ENCODE measurements around the gene L3MBTL2.
"Not testable (repeated sequence)": the region's sequence is repeated elsewhere in the genome, so short reads cannot be mapped to it uniquely, and the experiment has no call there.

Gene L3MBTL2

DNA sequence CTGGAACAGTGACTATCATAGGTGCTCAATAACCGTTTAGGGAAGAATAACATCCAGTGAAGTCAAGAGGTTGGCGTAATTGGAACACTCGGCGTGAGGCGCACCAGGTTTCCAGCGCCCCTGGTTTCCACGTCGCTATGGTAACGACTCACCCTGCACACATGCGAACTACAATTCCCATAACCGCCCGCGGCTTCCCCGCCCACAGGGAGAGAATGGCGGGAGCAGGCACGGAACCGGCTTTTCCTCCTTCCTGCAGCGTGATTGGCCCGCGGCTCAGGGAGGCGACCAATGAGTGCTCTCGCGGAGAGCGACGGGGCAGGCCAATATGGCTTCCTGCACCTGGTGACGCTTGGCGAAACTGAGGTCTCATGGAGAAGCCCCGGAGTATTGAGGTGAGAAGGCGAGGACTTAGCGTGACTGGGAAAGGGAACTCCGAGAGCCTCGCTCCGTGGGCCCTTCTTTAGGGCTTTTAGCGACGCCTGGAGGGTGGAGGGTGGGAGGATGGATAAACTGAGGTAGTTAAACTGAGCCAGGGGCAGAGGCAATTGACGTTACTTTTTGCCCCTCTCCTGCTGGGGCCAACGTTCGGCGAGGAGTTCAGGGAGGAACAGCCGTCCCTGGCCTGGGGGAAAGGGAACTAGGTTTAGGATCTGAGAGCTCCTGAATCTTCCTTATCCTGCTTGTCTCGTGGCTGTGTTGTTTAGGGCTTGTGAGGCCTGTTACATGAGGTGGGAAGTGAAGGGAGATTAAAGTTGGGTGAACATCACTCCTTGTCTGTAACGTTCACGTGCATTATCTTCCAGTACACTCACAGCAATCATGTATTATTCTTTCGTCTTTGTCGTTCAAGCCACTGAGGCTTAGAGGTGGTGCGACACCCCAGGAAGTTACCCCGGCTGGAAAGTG is at the start of gene L3MBTL2:
Gene L3MBTL2 (plus strand): TSS at position 321 of the 909 bp plus-strand sequence. CDS start 51 bp downstream, at position 372.
- DNase-seq = peak; percentile 87

DNA sequence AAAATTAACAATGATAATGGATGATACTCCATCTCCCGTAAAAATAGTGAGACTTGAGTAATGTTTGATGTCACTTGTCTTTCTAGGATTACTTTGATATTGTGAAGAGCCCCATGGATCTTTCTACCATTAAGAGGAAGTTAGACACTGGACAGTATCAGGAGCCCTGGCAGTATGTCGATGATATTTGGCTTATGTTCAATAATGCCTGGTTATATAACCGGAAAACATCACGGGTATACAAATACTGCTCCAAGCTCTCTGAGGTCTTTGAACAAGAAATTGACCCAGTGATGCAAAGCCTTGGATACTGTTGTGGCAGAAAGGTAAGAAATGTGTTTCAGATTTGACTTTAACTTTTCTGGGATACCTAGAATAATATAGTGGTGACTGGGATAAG is 48.0 kb upstream of the L3MBTL2 start:
- no peak for DNase-seq

DNA sequence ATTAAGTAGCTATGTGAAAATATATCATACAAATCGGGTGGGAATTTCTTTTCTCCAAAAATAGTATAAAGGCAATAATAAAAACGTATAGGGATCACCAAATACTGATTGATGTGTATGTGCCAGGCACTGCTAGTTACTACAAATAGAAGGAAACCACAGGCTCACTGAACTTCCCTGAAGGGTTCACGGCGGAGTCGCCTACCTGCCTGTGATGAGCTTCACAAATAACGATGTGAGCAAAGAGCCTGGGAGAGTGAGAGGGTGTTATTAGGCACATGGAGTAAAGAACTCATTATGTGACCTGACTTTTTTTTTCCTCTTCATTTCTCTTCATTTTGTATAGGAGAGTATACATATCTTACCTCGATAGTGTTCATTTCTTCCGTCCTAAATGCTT is 36.0 kb upstream of the L3MBTL2 start:
- no peak for DNase-seq

DNA sequence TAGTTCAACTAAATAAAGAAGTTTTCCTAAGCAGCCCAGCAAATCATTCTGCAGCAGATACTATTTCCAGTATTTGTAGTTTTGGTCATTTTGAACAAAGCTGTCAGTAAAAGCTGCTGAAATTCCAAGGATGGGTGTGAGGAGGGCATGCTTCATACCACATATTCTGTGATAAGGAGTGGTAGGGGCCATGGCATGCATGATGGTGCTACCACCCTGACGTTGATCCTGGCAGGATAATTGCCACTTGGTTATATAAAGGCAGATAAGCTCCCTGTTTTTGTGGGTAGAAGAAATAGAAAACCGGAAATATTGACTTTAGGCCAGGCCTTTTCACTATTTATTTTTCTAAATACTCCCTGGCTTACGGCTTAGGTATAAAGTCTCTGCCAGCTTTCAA is 33.1 kb upstream of the L3MBTL2 start:
- no peak for DNase-seq

DNA sequence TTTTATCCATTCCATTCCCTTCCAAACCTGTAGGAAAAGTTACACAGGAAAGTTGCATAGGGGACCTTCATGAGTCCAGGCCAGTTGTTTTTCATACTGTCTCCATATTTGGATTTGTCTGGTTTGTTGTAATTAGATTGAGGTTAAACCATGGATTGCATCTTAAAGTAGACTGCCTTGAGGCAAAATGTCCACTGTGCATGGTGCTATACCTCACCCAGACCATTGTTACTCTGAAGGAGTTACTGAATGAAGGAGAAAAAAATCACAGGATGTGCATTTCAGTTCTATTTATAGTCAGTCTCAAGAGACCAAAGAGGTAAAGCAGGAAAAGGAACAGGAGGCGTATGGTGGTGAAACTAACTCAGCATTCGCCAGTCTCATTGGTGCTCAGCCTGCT is 29.6 kb upstream of the L3MBTL2 start:
- no peak for DNase-seq

DNA sequence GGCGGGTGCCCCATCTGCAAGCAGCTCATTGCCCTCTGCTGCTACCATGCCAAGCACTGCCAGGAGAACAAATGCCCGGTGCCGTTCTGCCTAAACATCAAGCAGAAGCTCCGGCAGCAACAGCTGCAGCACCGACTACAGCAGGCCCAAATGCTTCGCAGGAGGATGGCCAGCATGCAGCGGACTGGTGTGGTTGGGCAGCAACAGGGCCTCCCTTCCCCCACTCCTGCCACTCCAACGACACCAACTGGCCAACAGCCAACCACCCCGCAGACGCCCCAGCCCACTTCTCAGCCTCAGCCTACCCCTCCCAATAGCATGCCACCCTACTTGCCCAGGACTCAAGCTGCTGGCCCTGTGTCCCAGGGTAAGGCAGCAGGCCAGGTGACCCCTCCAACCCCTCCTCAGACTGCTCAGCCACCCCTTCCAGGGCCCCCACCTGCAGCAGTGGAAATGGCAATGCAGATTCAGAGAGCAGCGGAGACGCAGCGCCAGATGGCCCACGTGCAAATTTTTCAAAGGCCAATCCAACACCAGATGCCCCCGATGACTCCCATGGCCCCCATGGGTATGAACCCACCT is 28.0 kb upstream of the L3MBTL2 start:
- no peak for DNase-seq

DNA sequence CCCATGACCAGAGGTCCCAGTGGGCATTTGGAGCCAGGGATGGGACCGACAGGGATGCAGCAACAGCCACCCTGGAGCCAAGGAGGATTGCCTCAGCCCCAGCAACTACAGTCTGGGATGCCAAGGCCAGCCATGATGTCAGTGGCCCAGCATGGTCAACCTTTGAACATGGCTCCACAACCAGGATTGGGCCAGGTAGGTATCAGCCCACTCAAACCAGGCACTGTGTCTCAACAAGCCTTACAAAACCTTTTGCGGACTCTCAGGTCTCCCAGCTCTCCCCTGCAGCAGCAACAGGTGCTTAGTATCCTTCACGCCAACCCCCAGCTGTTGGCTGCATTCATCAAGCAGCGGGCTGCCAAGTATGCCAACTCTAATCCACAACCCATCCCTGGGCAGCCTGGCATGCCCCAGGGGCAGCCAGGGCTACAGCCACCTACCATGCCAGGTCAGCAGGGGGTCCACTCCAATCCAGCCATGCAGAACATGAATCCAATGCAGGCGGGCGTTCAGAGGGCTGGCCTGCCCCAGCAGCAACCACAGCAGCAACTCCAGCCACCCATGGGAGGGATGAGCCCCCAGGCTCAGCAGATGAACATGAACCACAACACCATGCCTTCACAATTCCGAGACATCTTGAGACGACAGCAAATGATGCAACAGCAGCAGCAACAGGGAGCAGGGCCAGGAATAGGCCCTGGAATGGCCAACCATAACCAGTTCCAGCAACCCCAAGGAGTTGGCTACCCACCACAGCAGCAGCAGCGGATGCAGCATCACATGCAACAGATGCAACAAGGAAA is 27.3 kb upstream of the L3MBTL2 start:
- DNase-seq = no peak

DNA sequence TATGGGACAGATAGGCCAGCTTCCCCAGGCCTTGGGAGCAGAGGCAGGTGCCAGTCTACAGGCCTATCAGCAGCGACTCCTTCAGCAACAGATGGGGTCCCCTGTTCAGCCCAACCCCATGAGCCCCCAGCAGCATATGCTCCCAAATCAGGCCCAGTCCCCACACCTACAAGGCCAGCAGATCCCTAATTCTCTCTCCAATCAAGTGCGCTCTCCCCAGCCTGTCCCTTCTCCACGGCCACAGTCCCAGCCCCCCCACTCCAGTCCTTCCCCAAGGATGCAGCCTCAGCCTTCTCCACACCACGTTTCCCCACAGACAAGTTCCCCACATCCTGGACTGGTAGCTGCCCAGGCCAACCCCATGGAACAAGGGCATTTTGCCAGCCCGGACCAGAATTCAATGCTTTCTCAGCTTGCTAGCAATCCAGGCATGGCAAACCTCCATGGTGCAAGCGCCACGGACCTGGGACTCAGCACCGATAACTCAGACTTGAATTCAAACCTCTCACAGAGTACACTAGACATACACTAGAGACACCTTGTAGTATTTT is 26.6 kb upstream of the L3MBTL2 start:
- DNase-seq = no peak

DNA sequence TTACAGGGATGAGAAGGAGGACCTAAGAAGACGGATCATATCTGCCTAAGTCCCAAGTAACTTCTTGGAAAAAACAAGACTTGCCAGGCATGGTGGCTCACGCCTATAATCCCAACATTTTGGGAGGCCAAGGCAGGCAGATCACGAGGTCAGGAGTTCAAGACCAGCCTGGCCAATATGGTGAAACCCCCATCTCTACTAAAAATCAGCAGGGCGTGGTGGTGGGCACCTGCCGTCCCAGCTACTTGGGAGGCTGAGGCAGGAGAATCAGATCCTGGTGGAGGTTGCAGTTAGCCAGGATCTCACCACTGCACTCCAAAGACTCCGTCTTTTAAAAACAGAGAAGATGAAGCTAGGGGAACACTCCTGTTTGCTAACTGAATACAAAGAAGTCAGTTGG is 24.8 kb upstream of the L3MBTL2 start:
- DNase-seq = not testable (repeated sequence)

DNA sequence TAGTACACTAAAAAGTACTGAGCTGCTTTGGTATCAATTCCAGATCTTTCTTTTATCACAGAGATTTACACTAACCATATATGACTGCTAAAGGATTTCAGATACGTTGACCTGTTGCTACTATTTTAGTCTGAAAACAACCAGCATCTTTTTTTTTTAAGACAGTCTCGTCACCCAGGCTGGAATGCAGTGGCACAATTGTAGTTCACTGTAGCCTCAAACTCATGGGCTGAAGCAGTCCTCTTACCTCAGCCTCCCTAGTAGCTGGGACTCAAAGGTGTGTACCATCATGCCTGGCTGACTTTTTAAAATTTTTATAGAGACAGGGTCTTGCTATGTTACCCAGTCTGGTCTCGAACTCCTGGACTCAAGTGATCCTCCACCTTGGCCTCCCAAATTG is 24.2 kb upstream of the L3MBTL2 start:
- no peak for DNase-seq

DNA sequence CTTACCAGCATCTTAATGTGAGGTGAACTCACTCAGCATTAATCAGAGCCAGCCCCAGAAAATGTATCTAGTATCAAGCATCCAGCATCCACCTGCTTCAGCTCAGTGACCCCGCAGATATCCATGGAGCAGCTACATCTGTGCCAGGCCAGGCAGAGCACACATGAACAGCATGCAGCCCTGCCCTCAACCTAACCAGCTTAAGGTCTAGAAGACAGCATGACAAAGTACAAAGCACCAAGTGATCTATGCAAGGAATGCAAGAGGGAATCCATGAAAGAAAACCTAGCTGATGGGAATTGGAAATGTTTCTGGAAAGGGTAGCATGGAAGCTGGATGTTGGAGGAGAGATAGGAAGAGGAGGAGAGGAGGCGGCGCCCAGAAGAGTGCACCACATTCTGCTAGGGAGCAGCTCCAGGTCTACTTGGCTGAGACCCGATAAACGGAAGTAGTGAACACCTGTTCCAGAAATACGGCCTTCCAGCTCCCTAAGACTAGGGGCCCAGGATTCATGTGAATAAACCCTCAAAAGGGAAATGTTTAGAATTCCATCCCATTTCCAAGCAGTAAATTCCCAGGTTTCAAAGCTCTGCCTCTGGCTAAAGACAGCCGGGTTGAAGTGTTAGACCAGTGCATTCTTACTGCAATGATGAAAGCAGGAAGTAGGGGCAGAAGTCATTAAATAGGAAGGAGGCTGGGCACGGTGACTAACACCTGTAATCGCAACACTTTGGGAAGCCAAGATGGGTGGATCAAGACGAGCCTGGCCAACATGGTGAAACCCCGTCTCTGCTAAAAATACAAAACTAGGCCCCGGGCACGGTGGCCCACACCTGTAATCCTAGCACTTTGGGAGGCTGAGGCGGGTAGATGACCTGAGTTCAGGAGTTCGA is 23.5 kb upstream of the L3MBTL2 start:
- DNase-seq = no peak

DNA sequence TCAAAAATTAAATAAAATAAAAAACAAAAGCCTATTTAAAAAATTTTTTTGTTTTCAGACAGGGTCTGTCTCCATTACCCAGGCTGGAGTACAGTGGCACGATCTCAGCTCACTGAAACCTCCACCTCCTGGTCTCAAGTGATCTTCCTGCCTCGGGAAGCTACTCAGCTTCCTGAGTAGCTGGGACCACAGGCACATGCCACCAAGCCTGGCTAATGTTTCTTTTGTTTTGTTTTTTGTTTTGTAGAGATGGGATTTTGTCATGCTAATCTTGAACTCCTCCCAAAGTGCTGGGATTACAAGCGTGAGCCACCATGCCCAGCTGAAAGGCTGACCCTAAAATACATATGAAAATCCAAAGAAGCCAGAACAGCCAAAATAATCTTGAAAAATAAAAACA is 20.4 kb upstream of the L3MBTL2 start:
- no peak for DNase-seq

DNA sequence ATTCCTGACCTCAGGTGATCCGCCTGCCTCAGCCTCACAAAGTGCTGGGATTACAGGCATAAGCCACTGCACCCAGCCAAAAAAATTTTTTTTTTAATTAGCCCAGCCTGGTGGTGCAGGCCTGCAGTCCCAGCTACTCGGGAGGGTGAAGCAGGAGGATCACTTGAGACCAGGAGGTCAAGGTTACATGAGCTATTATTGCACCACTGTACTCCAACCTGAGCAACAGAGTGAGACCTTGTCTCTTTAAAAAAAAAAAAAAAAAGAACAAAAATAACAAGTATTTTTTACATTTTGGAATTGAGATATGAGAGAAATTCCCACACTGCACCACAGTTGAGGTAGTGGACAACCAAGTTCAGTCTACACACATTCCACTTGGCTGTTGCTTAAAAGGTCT is 13.6 kb upstream of the L3MBTL2 start:
- no peak for DNase-seq

DNA sequence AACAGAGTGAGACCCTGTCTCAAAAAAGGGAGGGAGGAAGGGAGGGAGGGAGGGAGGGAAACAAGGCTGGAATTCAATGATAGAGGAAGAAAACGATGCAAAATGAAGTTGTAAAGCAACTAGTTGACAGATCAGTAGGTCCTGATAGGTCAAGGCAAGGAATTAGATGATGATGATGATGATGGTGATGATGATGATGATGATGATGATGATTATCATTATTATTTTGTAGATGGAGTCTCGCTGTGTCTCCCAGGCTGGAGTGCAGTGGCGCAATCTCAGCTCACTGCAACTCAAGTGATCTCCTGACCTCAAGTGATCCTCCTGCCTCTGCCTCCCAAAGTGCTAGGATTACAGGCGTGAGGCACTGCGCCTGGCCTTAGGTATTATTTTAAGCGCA is 11.3 kb upstream of the L3MBTL2 start:
- DNase-seq = no peak

DNA sequence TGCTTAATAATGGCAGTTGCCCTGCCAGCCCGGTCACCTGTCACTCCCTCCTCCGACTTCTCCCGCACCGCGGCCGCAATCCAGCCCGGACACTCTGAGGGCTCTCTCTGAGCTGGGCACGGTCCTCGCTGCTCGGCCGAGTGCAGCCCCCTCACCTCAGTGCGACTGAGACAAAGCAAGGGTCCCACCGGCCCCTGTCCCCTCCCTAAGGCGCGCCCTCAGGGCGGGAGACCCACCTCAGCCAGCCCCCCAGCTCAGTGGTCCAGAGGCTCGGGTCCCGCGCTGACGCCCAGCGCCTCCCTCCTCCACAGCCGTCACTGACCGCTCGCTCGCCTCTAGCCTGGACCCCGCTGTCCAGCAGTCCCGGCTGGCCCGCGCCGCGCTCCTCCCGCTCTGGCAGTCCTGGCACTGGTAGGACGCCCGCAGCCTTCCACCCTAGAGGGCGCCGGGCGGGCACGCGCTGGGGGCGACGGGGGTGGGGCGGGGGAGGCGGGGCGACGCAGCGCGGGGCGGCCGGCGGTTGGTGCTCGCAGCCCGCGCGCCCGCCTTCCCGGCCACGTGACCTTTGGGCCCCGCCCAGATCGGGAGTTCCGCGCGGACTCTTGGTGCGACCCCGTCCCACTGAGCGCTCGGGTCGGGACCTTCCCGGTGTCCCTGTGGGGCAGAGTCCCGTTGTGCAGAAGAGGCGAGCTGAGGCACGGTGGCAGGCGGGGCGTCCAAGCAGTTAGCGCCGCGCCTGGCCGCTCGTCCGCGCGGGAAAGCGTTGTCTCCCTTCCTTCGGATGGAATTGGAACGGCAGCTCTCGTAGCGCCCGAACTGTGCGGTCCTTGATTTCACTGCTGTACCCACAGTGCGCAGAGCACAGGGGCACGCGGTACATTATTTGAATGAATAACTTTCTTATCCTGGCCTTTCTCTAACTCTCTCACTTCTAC is 7.8 kb upstream of the L3MBTL2 start:
- DNase-seq = peak; percentile 33

DNA sequence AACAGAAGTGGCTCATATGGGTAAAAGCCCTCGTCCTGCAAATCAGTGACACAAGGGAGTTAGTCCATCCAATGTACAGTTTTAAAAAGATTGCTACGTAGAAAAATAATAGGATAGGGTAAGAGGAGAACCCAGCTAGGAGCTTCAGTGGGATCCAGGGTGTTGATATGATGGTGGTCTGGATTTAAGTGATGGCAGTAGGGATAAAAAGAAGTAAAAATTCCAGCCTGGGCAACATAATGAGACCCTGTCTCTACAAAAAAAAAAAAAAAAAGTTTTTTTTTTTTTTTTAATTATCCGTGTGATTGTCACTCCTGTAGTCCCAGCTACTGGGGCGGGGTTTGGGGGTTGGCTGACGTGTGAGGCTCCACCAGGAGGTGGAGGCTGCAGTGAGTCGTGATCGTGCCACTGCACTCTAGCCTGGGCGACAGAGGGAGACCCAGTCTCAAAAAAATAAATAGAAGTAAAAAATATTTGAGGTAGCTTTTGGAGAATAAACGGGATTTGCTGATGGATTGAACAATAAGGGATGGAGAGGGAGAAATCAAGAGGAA is 7.0 kb upstream of the L3MBTL2 start:
- DNase-seq = peak; percentile 51

DNA sequence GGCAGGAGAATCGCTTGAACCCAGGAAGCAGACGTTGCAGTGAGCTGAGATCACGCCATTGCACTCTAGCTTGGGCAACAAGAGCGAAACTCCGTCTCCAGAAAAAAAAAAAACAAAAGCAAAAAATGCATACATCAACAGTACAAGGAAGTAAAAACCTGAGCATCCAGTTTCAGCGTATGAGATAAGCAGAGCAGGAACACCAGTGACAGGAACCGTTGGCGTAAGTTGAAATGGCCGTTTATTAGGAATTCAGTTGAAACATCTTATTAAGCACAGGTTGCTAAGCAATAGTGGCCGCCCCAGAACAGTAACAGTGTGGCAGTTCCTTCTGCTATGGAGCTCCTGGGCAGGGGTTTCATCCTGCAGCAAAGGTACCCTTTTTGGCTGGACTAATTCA is 4.0 kb upstream of the L3MBTL2 start:
- DNase-seq = no peak

DNA sequence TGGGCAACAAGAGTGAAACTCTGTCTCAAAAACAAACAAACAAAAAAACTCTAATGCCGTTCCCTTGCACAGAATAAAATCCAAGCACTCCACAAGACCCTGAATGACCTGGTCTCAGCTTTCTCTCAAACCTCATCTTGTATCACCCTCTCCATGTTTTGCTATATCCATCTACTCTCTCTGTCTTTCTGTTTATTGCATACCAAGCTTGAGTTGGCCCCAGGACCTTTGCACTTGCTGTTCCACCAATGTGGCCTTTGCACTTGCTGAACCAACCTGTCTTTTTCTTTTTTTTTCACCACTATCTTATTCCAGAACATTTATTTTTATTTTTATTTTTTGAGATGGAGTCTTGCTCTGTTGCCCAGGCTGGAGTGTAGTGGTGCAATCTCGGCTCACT is 2.0 kb upstream of the L3MBTL2 start:
- no peak for DNase-seq

DNA sequence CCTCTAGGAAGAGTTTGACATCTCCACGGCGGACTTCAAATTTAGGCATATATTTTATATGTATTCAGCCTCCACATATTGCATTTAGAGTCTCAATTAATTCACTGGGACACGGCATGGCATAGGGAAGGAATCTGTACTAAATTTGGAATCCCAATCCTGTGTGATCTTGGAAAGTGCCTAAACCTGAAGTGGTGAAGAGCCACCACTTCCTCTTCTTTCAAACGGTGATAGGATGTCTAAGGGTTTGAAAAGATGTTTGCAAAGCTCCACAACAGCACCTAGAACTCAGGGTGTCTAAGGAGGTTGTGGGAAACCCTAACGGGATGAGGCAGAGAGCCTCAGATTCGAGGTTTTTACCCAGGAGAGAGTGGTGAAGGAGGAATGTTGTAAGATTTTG is 1.0 kb upstream of the L3MBTL2 start:
- no peak for DNase-seq

DNA sequence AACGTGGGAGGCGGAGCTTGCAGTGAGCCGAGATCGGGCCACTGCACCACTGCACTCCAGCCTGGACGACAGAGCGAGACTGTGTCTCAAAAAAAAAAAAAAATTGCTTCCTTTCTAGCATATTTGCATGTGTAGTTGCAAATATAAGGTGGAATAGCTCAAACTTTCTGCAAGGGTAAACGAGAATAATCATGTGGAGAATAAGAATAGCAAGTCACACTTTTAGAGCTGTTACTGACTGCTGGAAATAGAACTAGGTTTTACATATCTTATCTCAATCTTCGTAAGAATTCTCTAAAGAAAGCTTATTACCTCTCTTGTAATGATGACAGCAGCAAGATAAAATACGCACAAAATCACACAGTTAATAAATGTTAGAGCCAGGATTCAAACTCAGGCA is 1.6 kb downstream of the L3MBTL2 start:
- DNase-seq = no peak

DNA sequence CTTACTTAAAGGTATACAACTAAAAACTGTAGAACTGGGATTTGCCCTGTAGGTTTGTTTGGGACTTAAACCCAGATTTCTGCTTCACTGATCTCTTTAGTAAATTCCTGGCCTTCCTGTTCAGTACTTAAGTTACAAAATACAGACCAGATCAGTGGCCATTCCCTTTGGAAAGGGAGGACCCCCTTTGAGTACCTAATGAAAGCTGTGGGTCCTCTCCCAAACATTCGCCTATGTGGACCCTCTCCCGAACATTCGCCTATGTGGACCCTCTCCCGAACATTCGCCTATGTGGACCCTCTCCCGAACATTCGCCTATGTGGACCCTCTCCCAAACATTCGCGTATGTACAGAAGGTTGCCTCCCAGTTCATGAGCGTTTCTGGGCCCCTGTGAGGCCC is 10.3 kb downstream of the L3MBTL2 start:
- DNase-seq = no peak

Measured in DMS79 treated with DMSO at 0.1 percent for 48 hours (cell line).